Endothelial cell (in vitro differentiated cells): ENCODE data around the gene IFIT2. TPM values are rescaled to one million over a fixed set of nuclear protein-coding genes. Genes with fewer than 3 reads are reported as not detected.

Experiments used
- DNase-seq: peaks from one replicate; pipeline ENCODE4 v3.0.0; 2021; ENCODE audit warnings: low spot score
- H3K27ac Mint-ChIP-seq: one replicate; pipeline ENCODE4 v1.8.0; 2021; ENCODE audit warnings: mixed read lengths, inconsistent platforms; ENCODE audit not compliant: unreplicated experiment
- H3K27me3 Mint-ChIP-seq: one replicate; pipeline ENCODE4 v1.8.0; 2021; ENCODE audit warnings: mild to moderate bottlenecking, moderate library complexity, mixed read lengths, inconsistent platforms; ENCODE audit not compliant: unreplicated experiment
- H3K36me3 Mint-ChIP-seq: one replicate; pipeline ENCODE4 v1.8.0; 2021; ENCODE audit warnings: mild to moderate bottlenecking, low read depth, mixed read lengths, inconsistent platforms; ENCODE audit not compliant: unreplicated experiment
- H3K4me1 Mint-ChIP-seq: one replicate; pipeline ENCODE4 v1.8.0; 2021; ENCODE audit warnings: mild to moderate bottlenecking, mixed read lengths, inconsistent platforms; ENCODE audit not compliant: unreplicated experiment
- H3K4me3 Mint-ChIP-seq: one replicate; pipeline ENCODE4 v1.8.0; 2021; ENCODE audit warnings: mild to moderate bottlenecking, mixed read lengths, inconsistent platforms; ENCODE audit not compliant: unreplicated experiment
- H3K9me3 Mint-ChIP-seq: one replicate; pipeline ENCODE4 v1.8.0; 2021; ENCODE audit warnings: mixed read lengths, inconsistent platforms; ENCODE audit not compliant: unreplicated experiment
- total RNA-seq: library from RNA; stranded (reverse); fragmentation: NEBNext Ultra II Directional; extraction: Animal tissue kit (Norgen Biotek cat#: 25700); gene quantifications from one replicate; pipeline ENCODE4 v1.2.1, GENCODE V29; 2021; ENCODE audit not compliant: unreplicated experiment
- TF ChIP-seq, protein P1 (sequence below): fragments of 200-600 bp; sonication (generic); IDR thresholded peaks from one replicate; pipeline ENCODE4 v1.5.0; 2021; ENCODE audit warnings: antibody characterized with exemption; ENCODE audit not compliant: unreplicated experiment

Gene IFIT2
- total RNA-seq, 1 donor from 2014 or later, result 0.80 TPM

DNA sequence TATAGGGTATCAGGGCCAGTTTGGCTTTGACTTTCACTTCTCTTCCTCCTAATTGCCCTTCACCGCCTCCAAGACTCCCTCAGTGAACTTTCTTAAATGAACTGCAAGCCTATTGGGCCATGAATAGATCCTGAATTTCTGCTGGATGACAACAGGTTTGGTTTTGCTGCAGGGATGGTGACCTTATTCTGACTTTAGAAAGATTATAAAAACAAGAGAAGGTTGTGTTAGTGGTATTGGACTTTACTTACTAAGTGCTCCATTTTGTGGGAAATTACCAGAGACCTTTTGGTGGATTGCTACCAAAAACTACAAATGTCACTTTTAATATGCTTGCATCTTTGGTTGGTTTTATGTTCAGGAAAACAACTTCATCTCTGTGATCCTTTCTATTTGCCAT lies 38.8 kb upstream of the IFIT2 start:
- H3K27me3 Mint-ChIP-seq, result peaks cover 1% of the 10 kb centered on the region
- DNase-seq, result no peak
- H3K9me3 Mint-ChIP-seq, result no peaks in the 10 kb centered on the region
- H3K36me3 Mint-ChIP-seq, result no peaks in the 10 kb centered on the region
- no peak overlapping the region for H3K4me3 Mint-ChIP-seq
- TF ChIP-seq, protein P1, sequence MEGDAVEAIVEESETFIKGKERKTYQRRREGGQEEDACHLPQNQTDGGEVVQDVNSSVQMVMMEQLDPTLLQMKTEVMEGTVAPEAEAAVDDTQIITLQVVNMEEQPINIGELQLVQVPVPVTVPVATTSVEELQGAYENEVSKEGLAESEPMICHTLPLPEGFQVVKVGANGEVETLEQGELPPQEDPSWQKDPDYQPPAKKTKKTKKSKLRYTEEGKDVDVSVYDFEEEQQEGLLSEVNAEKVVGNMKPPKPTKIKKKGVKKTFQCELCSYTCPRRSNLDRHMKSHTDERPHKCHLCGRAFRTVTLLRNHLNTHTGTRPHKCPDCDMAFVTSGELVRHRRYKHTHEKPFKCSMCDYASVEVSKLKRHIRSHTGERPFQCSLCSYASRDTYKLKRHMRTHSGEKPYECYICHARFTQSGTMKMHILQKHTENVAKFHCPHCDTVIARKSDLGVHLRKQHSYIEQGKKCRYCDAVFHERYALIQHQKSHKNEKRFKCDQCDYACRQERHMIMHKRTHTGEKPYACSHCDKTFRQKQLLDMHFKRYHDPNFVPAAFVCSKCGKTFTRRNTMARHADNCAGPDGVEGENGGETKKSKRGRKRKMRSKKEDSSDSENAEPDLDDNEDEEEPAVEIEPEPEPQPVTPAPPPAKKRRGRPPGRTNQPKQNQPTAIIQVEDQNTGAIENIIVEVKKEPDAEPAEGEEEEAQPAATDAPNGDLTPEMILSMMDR, result no peak
- H3K4me1 Mint-ChIP-seq, result peaks cover 15% of the 10 kb centered on the region
- H3K27ac Mint-ChIP-seq, result no peak overlapping the region

DNA sequence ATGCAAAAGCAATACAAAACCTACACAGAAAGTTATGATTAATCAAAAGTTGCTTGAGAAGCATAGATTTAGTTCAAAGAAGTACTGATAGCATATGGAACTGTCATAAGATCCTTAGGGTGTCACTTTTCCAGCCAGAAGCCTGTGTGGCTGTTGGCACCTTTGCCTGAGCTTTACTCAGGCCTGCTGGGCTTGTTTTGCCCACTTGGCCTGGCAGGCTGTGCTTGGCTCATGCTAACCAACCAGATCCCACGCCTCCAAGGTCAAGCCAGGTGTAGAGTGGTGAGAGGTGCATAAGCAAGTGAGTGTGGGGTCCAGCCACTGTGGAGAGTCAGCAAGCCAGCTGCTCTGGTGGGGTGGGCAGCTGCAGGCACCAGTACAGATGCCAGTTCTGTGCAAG lies 38.3 kb upstream of the IFIT2 start:
- Mint-ChIP-seq H3K27ac (no peak overlapping the region), H3K27me3 (peaks cover 1% of the 10 kb centered on the region), H3K4me1 (peaks cover 15% of the 10 kb centered on the region), H3K36me3 (no peaks in the 10 kb centered on the region), H3K4me3 (no peak overlapping the region), H3K9me3 (no peaks in the 10 kb centered on the region)
- TF ChIP-seq, protein P1, result no peak
- DNase-seq, result no peak

DNA sequence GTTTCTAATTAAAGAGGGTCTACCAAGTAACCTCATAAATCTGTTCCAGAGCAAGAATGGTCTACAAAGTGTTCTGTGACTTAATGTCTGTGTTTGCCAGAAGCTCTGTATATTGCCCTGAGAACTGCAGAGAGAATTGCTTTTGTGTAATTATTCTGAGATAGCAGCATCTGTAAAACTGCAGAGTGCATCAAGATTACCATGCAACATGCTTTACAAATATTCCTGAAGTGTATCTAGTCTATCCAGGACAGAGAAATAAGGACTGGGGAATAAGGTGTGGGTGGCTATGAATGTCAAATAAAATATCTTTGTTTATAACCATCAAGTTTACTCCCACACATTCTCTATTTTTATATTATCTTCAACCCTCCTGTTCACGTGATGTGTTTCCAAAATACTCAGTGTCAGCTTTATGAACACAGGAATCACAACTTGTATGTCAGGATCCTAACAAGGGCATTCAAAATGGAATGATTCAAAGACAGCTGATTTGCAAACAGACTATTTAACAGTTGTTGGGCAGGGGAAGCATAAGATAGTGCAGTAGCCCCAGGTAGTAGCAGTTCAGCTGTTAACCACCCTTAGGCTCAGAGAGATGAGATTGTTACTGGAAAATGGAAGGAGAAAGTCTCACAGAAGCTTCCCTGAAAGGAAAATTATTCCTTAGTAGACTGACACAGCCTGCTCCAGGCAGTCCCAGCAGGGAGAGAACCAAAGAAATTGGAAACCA lies 35.0 kb upstream of the IFIT2 start:
- TF ChIP-seq, protein P1, result no peak
- H3K9me3 Mint-ChIP-seq, result no peaks in the 10 kb centered on the region
- peaks cover 1% of the 10 kb centered on the region for H3K27me3 Mint-ChIP-seq
- H3K4me3 Mint-ChIP-seq, result no peak overlapping the region
- DNase-seq, result no peak
- no peaks in the 10 kb centered on the region for H3K36me3 Mint-ChIP-seq
- peaks cover 6% of the 10 kb centered on the region for H3K4me1 Mint-ChIP-seq
- H3K27ac Mint-ChIP-seq, result no peak overlapping the region

DNA sequence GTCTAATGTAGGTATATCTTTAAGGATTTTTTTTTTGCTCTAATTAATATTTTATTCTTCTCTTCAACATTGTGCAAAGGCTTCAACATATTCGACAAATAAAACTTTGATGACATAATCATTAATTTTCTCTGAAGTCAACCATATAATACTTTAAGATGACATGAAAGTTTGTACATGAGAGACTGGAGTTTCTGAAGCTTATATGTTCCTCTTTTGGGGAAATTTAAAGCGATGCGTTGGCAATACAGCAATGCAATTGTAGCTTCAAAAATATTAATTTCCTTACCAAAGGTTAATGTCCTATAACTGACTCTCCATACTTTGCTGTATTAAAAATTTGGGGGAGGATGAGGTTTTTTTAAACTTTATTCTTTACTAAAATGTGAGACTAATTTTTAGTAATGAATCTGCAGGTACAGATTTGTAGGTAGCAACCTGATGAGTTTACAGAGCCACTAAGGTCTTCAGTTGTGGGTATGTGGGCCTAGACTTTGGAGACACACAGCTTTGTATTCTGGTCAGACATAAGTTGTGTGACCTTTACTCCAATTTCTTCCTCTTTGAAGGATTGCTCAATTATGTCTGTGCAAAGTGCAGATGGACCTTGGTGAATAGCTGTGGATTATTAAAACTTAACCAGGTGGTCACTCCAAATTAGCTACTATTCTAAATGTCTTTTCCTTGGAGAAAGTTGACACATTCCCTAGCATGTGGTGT lies 32.3 kb upstream of the IFIT2 start:
- TF ChIP-seq, protein P1, result no peak
- no peak for DNase-seq
- H3K9me3 Mint-ChIP-seq, result no peaks in the 10 kb centered on the region
- no peaks in the 10 kb centered on the region for H3K36me3 Mint-ChIP-seq
- H3K4me1 Mint-ChIP-seq, result peaks cover 4% of the 10 kb centered on the region
- peaks cover 1% of the 10 kb centered on the region for H3K27me3 Mint-ChIP-seq
- no peak overlapping the region for H3K4me3 Mint-ChIP-seq
- H3K27ac Mint-ChIP-seq, result no peak overlapping the region

DNA sequence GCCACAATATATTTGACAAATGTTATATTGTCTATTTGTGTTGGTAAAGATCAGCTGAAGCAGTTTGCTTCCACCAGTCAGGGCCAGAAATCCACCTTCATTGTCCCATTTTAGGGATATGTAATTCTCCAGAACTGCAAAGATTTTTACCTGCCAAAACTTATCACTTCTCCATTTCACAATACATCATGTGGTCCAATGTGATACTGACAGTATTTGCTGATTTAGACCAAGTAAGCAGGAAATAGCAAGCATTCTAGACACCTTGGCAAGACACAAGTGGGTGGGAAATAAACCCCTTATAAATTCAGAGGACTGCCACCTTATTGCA lies 31.7 kb upstream of the IFIT2 start:
- peaks cover 1% of the 10 kb centered on the region for H3K27me3 Mint-ChIP-seq
- no peak overlapping the region for H3K4me3 Mint-ChIP-seq
- H3K9me3 Mint-ChIP-seq, result no peaks in the 10 kb centered on the region
- no peaks in the 10 kb centered on the region for H3K36me3 Mint-ChIP-seq
- no peak for DNase-seq
- TF ChIP-seq, protein P1, result no peak
- no peak overlapping the region for H3K27ac Mint-ChIP-seq
- peaks cover 4% of the 10 kb centered on the region for H3K4me1 Mint-ChIP-seq
